GM19468 (cell line): ENCODE results near the gene RPL10A.
A peak's percentile ranks its signal among the peaks of the same experiment; 100 is the strongest.
"Not testable (repeated sequence)": the region's sequence is repeated elsewhere in the genome, so short reads cannot be mapped to it uniquely, and the experiment has no call there.

Experiments used
- ATAC-seq: cut with Tn5 transposase; IDR thresholded peaks from one replicate; pipeline ENCODE4 v1.9.1; 2021; ENCODE audit warnings: mild to moderate bottlenecking, moderate library complexity, moderate number of reproducible peaks; ENCODE audit not compliant: unreplicated experiment; ENCODE audit errors: extremely low read depth

The RPL10A gene

GRCh38 chr6:35468181-35468979 lies at the start of gene RPL10A:
RPL10A (plus strand) TSS chr6:35468401; CDS start chr6:35468435, 34 bp downstream.
- ATAC-seq = peak; percentile 64

DNA sequence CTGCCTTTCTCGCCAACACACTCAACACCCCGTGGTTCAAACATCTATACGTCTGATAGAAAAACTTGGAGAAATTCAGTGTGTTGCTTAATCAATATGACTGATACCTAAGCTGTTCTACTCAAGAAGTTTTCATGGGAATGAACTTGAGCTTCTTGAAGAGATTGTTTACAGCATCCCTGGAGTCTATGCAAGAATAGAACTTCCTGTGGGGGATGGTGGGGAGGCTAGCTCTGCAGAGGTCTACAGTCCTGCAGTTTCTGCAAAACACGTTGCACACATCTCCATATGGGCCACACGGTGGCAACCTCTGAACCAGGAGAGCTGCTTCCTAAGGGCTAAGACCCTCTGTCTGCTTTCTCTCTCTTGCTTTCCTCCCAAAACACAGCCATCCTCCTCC lies 48.8 kb upstream of the RPL10A start:
- no peak for ATAC-seq

DNA sequence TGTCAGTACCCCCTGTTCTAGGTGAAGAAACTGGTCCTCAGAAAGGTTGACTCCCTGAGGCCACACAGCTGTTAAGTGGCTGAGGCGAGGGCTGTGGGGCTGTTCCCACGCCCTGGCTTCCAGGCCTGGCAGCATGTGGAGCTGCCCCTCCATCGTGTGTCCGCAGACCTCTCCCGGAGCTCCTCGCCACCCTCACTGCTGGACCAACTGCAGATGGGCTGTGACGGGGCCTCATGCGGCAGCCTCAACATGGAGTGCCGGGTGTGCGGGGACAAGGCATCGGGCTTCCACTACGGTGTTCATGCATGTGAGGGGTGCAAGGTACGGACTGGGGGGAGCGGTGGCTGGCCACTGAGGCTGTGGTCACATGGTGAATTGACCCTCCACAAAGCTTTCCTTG lies 48.2 kb upstream of the RPL10A start:
- no peak for ATAC-seq

GRCh38 chr6:35425284-35425683 lies 42.9 kb upstream of the RPL10A start:
- ATAC-seq = no peak

DNA sequence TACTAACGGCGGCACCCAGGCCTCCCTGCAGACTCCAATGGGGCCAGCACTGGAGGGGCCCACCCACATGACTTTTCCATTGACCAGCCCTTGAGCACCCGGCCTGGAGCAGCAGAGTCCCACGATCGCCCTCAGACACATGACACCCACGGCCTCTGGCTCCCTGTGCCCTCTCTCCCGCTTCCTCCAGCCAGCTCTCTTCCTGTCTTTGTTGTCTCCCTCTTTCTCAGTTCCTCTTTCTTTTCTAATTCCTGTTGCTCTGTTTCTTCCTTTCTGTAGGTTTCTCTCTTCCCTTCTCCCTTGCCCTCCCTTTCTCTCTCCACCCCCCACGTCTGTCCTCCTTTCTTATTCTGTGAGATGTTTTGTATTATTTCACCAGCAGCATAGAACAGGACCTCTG lies 42.1 kb upstream of the RPL10A start:
- no peak for ATAC-seq

- no peak for ATAC-seq
Observed at GRCh38 chr6:35427435-35427834, 40.8 kb upstream of the RPL10A start.

DNA sequence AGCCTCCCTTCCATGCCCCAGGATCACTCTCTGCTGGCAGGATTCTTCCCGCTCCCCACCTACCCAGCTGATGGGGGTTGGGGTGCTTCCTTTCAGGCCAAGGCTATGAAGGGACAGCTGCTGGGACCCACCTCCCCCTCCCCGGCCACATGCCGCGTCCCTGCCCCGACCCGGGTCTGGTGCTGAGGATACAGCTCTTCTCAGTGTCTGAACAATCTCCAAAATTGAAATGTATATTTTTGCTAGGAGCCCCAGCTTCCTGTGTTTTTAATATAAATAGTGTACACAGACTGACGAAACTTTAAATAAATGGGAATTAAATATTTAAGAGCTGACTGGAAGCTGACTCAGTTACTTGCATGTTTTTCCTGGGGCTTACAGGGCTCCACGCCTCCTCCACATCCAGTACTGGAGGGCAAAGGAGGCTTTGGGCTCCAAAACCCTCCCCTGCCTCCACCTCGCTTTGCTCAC lies 40.3 kb upstream of the RPL10A start:
- no peak for ATAC-seq

GRCh38 chr6:35428421-35429149 lies 39.6 kb upstream of the RPL10A start:
- no peak for ATAC-seq

DNA sequence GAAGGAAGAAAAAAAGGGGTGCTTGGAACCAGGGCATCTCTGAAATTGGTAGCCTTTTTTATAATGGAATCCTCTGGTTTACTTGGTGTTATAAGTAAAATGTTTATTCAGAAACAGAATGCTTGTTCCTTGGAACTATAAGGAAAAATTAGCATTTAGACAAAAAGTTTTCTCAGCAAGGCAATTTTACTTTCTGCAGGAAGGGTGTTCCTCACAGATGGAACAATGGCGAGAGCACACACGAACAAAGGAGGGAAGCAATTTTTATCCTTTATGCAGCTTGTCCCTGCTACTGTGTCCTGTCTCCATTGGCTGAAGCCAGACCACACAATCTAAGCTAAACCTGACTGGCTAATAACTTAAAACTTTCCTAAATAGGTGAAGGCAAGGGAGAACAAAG lies 38.7 kb upstream of the RPL10A start:
- ATAC-seq = no peak

GRCh38 chr6:35432291-35432690 lies 35.9 kb upstream of the RPL10A start:
- no peak for ATAC-seq

GRCh38 chr6:35432702-35433101 lies 35.5 kb upstream of the RPL10A start:
- not testable (repeated sequence) for ATAC-seq

DNA sequence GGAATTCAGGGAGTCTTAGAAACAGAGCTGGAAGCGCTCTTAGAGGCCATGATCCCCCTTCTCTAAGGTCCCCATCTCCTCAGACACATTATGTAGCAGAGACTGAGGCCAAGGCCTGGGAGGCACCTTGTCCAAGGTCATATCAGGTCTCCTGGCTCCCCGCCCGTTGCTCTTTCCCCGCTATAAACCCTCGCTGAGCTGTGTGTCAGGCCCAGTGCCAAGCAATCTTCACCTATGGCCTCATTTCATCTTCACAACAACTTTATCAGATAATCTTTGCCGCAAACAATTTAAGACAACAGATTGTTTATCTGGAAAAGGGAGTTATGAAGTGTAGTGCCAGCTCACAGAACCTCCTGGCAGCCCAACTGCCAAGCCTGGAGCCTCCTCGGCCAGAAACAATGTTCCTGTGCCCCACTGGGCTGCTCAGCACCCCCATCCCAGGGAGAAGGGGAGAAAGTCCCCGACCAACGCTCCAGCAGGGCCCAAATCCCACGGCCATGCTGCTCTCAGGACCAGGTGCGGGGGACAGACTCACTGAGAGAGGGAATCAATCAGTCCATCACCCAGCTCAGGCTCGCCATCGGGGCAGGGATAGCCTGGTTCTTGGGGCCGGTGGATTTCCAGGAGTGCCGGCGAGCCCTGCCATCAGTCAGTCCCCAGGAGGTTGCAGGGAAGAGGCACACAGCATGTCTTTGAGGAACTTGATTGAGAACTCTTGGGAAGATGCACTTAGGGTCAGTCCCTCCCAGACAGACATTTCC lies 32.9 kb upstream of the RPL10A start:
- no peak for ATAC-seq

DNA sequence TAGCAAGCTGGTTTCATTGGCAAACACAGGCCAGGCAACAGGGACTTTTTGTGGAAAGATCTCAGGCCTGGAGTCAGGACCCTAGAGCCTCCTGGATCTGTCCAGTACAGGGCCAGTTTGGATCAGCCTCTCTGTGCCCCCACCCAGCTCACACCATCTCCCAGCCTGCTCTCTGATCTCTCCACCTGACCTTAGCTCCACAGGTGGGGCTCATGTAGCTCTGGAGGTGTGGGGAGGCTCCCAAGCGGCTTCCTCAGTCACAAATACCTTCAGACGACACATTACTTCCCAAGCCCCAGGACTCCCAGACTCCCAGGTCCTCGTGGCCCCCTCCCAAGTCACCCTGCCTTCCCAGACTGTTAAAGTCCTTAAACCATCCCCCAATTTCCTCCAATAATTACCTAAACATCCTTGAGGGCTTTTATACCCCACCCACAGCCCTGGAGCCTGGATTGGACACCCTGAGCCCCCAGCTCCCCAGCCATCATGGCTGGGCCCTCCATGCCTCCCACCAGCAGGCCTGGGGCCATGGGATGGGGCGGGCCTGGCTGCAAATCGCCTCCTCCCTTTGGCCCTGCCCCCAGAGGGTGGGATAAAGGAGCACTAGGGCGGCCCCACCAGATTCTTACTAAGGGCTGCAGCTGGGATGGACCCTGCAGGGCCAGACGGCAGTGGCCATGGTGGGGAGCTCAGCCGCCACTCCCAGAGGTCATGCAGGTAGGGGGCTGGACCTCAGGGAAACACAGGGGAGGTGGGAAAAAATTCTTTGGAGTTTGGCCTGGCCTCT lies 31.9 kb upstream of the RPL10A start:
- ATAC-seq = no peak

GRCh38 chr6:35438378-35439065 lies 29.7 kb upstream of the RPL10A start:
- ATAC-seq = not testable (repeated sequence)

DNA sequence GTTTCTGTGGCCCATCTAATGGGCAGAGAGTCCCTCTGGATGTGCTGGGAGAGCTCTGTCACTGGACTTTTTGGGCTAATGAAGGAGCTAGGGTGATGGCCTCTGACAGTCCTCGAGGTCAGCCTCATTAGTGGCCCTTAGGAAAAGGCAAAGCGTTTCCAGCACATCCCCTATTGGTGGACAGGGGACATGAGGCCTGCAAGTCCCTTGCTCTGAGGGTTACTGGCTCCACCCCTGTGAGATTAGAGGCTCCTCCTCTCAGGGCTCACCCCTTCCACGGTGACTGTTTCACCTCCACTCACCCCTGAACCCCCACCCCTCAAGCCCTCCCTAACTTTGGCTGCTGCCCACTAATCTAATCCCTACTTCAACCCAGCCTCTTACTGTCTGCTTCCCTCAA lies 28.9 kb upstream of the RPL10A start:
- no peak for ATAC-seq

- no peak for ATAC-seq
Observed at GRCh38 chr6:35441205-35441604, 27.0 kb upstream of the RPL10A start.

DNA sequence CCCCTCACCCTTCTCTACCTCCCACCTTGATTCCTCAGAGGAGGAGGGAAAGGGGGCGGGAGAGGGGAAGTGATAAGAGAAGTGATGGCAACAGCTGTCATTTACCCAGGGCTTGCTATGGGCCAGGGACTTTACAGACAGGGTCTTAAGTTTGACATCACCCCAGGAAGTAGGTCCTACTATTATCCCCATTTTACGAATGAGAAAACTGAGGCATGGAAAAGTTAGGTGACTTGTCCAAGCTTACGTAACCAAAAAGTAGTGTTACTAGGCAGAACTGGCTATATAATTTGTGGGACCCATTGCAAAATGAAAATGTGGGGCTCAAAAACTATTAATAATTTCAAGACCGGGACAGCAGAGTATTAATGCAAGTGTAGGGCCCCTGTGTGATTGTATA lies 26.6 kb upstream of the RPL10A start:
- no peak for ATAC-seq

GRCh38 chr6:35442693-35443092 lies 25.5 kb upstream of the RPL10A start:
- ATAC-seq = no peak

DNA sequence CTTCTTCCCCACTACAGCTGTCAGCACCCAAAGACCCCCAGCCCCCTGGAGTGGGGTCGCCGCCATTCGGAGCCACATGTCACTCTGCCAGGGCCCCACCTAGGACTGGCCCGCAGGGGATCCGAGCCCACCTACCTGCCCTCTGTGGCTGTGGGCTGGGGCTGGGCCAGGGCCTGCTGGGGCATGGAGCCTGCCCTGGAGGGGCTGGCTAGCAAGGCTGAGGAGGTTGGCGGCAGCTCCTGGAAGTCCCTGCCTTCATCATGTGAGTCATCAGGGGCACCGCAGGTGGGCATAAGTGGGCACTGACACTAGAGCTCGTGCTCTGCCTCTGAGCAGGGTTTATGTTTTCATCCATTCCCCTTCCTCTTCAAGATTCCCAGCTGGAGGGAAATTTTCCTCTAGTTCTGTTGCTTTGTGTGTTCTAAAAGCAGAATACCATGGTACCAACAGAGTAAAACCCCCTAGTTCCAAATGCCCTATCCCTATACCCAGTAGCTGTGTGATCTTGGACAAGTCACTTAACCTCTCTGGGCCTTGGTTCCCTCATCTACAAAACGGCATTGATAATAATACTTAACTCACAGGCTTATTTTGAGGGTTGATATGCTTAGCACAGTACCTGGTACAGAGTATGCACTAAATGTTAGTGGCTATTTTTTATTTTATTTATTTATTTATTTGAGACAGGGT lies 24.7 kb upstream of the RPL10A start:
- no peak for ATAC-seq
